ENCODE results near the gene NRBF2. TPM values are rescaled to one million over a fixed set of nuclear protein-coding genes. Genes with fewer than 3 reads are reported as not detected.

The NRBF2 gene
- total RNA-seq, 4 donors from 2014 or later, result 8.6 to 17.2 (median 12.3) TPM

- H3K36me3 ChIP-seq, result no peaks in the 10 kb centered on the region
- TF ChIP-seq EP300 (IDR thresholded peaks at IDR 0.05) (no peak), POLR2AphosphoS5 (IDR thresholded peaks at IDR 0.05) (no peak), CTCF (IDR thresholded peaks at IDR 0.05) (no peak), POLR2A (IDR thresholded peaks at IDR 0.05) (no peak)
- H3K4me3 ChIP-seq, result no peak overlapping the region
- H3K9me3 ChIP-seq, result no peaks in the 10 kb centered on the region
- no peak overlapping the region for H3K27ac ChIP-seq
- no peaks in the 10 kb centered on the region for H3K4me1 ChIP-seq
- no peaks in the 10 kb centered on the region for H3K27me3 ChIP-seq
- WGBS, 2 donors (ENCODE audit: low coverage in 1 of 2), result 68 to 71% methylated on average over 1 to 2 of the region's 2 CpGs
- ATAC-seq, result no peak
Measured at GRCh38 chr10:63123727-63124362, 9.3 kb upstream of the NRBF2 start.

- 63 to 85% methylated on average over 2 of the region's 2 CpGs for WGBS, 2 donors (ENCODE audit: low coverage in 1 of 2)
- ATAC-seq, result no peak
- no peaks in the 10 kb centered on the region for H3K4me1 ChIP-seq
- no peak overlapping the region for H3K4me3 ChIP-seq
- no peak overlapping the region for H3K27ac ChIP-seq
- H3K27me3 ChIP-seq, result no peaks in the 10 kb centered on the region
- no peaks in the 10 kb centered on the region for H3K9me3 ChIP-seq
- H3K36me3 ChIP-seq, result no peaks in the 10 kb centered on the region
- TF ChIP-seq POLR2AphosphoS5 (IDR thresholded peaks at IDR 0.05) (no peak), EP300 (IDR thresholded peaks at IDR 0.05) (no peak), POLR2A (IDR thresholded peaks at IDR 0.05) (no peak), CTCF (IDR thresholded peaks at IDR 0.05) (no peak)
Measured at GRCh38 chr10:63125459-63125858, 7.7 kb upstream of the NRBF2 start.

GRCh38 chr10:63128443-63128842 lies 4.7 kb upstream of the NRBF2 start:
- TF ChIP-seq CTCF (IDR thresholded peaks at IDR 0.05) (no peak), EP300 (IDR thresholded peaks at IDR 0.05) (no peak), POLR2A (IDR thresholded peaks at IDR 0.05) (no peak), POLR2AphosphoS5 (IDR thresholded peaks at IDR 0.05) (no peak)
- no peaks in the 10 kb centered on the region for H3K27me3 ChIP-seq
- H3K4me1 ChIP-seq, result peaks cover 0 to 4% (median 0%) of the 10 kb centered on the region in 3 donors
- no peak for ATAC-seq
- H3K27ac ChIP-seq, result no peak overlapping the region
- H3K9me3 ChIP-seq, result no peaks in the 10 kb centered on the region
- H3K4me3 ChIP-seq, result no peak overlapping the region
- no peaks in the 10 kb centered on the region for H3K36me3 ChIP-seq
- 66% methylated on average over 4 of the region's 4 CpGs; no CpG with 5 or more reads in 1 of the 2 donors for WGBS, 2 donors (ENCODE audit: low coverage in 1 of 2)

- Histone ChIP-seq H3K4me3 (no peak overlapping the region), H3K4me1 (peaks cover 0 to 18% (median 0%) of the 10 kb centered on the region in 3 donors), H3K9me3 (no peaks in the 10 kb centered on the region), H3K27me3 (no peaks in the 10 kb centered on the region), H3K27ac (no peak overlapping the region), H3K36me3 (no peaks in the 10 kb centered on the region)
- WGBS, 2 donors (ENCODE audit: low coverage in 1 of 2), result 69% methylated on average over 6 of the region's 6 CpGs; no CpG with 5 or more reads in 1 of the 2 donors
- TF ChIP-seq EP300 (IDR thresholded peaks at IDR 0.05) (no peak), POLR2A (IDR thresholded peaks at IDR 0.05) (no peak), CTCF (IDR thresholded peaks at IDR 0.05) (no peak), POLR2AphosphoS5 (IDR thresholded peaks at IDR 0.05) (no peak)
- no peak for ATAC-seq
Measured at GRCh38 chr10:63129888-63130287, 3.2 kb upstream of the NRBF2 start.

- peak; percentile 1 for ATAC-seq
- Histone ChIP-seq H3K36me3 (no peaks in the 10 kb centered on the region), H3K27ac (peak overlapping the region in 3 of 4 donors; percentile 89 to 97 (median 92)), H3K27me3 (no peaks in the 10 kb centered on the region), H3K4me3 (peak overlapping the region; percentile 93 to 95), H3K9me3 (no peaks in the 10 kb centered on the region), H3K4me1 (peaks cover 0 to 42% (median 7%) of the 10 kb centered on the region in 3 donors)
- WGBS, 2 donors (ENCODE audit: low coverage in 1 of 2), result 48 to 52% methylated on average over 6 of the region's 6 CpGs
- TF ChIP-seq CTCF (IDR thresholded peaks at IDR 0.05) (peak in 1 of 4 experiments; percentile 5), EP300 (IDR thresholded peaks at IDR 0.05) (no peak)
Measured at GRCh38 chr10:63132651-63133055, 475 bp upstream of the NRBF2 start.
